Common myeloid progenitor, CD34-positive (primary cell): ENCODE data around the gene IL3.
A peak's percentile ranks its signal among the peaks of the same experiment; 100 is the strongest.

Experiments used
- CTCF ChIA-PET: fragments of 350-600 bp; sonication (Branson Sonifier 250); formaldehyde crosslinking; loops from one replicate; lab custom pipeline; 2021; ENCODE audit warnings: antibody characterized with exemption; lab: Charles Lee
- POLR2A ChIA-PET: fragments of 350-600 bp; sonication (Branson Sonifier 250); formaldehyde crosslinking; loops from one replicate; lab custom pipeline; 2021; ENCODE audit warnings: antibody characterized with exemption; lab: Charles Lee
- DNase-seq, 3 donors: peaks; one replicate each; pipeline versions ENCODE4 v3.0.0 to v3.0.0-alpha.2; 2013
- H3K27ac ChIP-seq, 2 experiments: 1 replicate in 1 of 2; 2 replicates in 1 of 2; pipeline ENCODE4 v1.7.0; 2013; ENCODE audit warnings: inconsistent platforms in 2 of 2, low read length in 2 of 2, mild to moderate bottlenecking in 2 of 2, low read depth in 1 of 2, moderate library complexity in 1 of 2; ENCODE audit not compliant: severe bottlenecking in 2 of 2, insufficient read depth in 1 of 2, poor library complexity in 1 of 2
- H3K27me3 ChIP-seq, 5 experiments: replicated peaks in 2 of 5; 1 replicate in 3 of 5; 2 replicates in 2 of 5; pipeline versions ENCODE4 v1.6.1 to v1.7.0; 2013; ENCODE audit warnings: low read length in 4 of 5, mild to moderate bottlenecking in 2 of 5, moderate library complexity in 2 of 5, inconsistent platforms in 1 of 5; ENCODE audit not compliant: insufficient read depth in 5 of 5, control insufficient read depth in 4 of 5
- H3K36me3 ChIP-seq, 4 experiments: 1 replicate in 2 of 4; 2 replicates in 2 of 4; pipeline versions ENCODE4 v1.6.1 to v1.7.0; 2013; ENCODE audit warnings: low read length in 3 of 4, control low read depth in 1 of 4, mild to moderate bottlenecking in 1 of 4; ENCODE audit not compliant: control insufficient read depth in 4 of 4, insufficient read depth in 4 of 4
- H3K4me1 ChIP-seq, 4 experiments: 1 replicate in 3 of 4; 2 replicates in 1 of 4; pipeline versions ENCODE4 v1.6.1 to v1.7.1; 2013; ENCODE audit warnings: low read length in 3 of 4, mild to moderate bottlenecking in 3 of 4, control low read depth in 1 of 4, inconsistent platforms in 1 of 4, moderate library complexity in 1 of 4; ENCODE audit not compliant: control insufficient read depth in 4 of 4, insufficient read depth in 4 of 4; ENCODE audit errors: control extremely low read depth in 1 of 4
- H3K4me3 ChIP-seq, 7 experiments: 1 replicate in 4 of 7; 2 replicates in 3 of 7; pipeline versions ENCODE4 v1.5.1 to v1.7.0; 2013; ENCODE audit warnings: mild to moderate bottlenecking in 7 of 7, low read length in 6 of 7, moderate library complexity in 6 of 7, inconsistent platforms in 2 of 7, low read depth in 2 of 7, control low read depth in 1 of 7; ENCODE audit not compliant: insufficient read depth in 4 of 7, control insufficient read depth in 1 of 7; ENCODE audit errors: extremely low read depth in 1 of 7
- H3K9me3 ChIP-seq, 5 experiments: 1 replicate in 4 of 5; 2 replicates in 1 of 5; pipeline versions ENCODE4 v1.6.1 to v1.7.1; 2013; ENCODE audit warnings: low read length in 4 of 5, mild to moderate bottlenecking in 2 of 5, inconsistent platforms in 1 of 5, low read depth in 1 of 5, moderate library complexity in 1 of 5; ENCODE audit not compliant: control insufficient read depth in 4 of 5, insufficient read depth in 2 of 5; ENCODE audit errors: control extremely low read depth in 1 of 5
- WGBS: methylation state at CpG from one replicate; pipeline ENCODE4 v1.1.5; 2013; ENCODE audit not compliant: insufficient coverage; 5-methylcytosine and 5-hydroxymethylcytosine counted together

IL3 gene

DNA sequence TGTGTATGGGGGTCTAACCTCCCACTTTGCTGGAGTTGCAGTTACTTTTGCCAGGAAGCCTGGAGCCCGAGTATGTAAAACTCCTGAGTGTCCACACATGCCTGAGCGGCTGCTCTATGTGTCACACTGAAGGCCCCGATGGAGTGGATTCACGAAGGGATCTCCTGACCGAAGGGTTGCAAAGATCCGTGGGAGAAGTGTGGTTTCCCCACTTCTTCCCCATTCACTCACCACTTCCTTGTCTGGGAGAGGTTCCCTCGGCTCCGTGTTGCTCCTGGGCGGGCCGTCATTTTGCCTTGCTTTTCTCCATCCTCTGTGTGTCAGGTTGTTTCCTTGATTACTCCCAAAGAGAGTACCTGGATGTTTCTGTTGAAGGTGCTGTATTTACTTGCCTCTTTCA, 16.2 kb upstream of the IL3 start:
- no peak overlapping the region for H3K27ac ChIP-seq
- H3K4me1 ChIP-seq: peaks cover 3 to 11% (median 6%) of the 10 kb centered on the region in 4 experiments
- no peaks in the 10 kb centered on the region for H3K36me3 ChIP-seq
- peaks cover 0 to 3% (median 3%) of the 10 kb centered on the region in 5 experiments for H3K9me3 ChIP-seq
- peak in 2 of 3 donors; percentile 17 to 20 for DNase-seq
- WGBS: 25% methylated on average over 6 of the region's 10 CpGs
- ChIA-PET POLR2A (no interaction called here), CTCF (interaction anchor here (1.0 kb wide), 1 partner anchor 455 kb away, joined by 3 read pairs; no protein-coding TSS in a partner anchor)
- peak overlapping the region in 1 of 7 experiments; percentile 2 for H3K4me3 ChIP-seq
- H3K27me3 ChIP-seq: no peaks in the 10 kb centered on the region

DNA sequence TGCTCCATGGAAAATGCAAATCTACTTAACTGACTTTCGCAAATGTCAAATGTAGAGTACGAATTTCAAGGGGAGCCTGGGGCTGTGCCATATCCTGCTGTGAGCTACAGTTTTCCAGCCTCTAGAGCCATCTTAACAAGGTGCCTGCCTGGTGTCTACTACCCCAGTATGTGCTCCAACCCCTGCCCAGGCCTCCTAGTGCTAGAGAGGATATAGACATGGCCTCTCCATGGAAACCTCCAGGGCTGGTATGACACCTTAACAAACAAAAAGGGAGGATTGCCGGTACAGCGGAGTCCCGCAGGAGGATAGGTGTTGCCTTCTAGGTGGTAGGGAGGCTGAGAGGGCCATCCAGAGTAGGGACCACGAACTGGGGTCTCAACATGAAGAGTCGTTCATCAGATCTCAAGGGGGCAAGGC, 13.6 kb upstream of the IL3 start:
- no peaks in the 10 kb centered on the region for H3K36me3 ChIP-seq
- H3K27ac ChIP-seq: no peak overlapping the region
- H3K4me1 ChIP-seq: peaks cover 3 to 30% (median 21%) of the 10 kb centered on the region in 4 experiments
- no peaks in the 10 kb centered on the region for H3K27me3 ChIP-seq
- H3K9me3 ChIP-seq: peaks cover 0 to 3% (median 0%) of the 10 kb centered on the region in 5 experiments
- WGBS: 100% methylated on average over 5 of the region's 7 CpGs
- no peak for DNase-seq
- H3K4me3 ChIP-seq: no peak overlapping the region
- ChIA-PET CTCF (interaction anchor here (1.2 kb wide), 1 partner anchor 10 kb away, joined by 3 read pairs; no protein-coding TSS in a partner anchor), POLR2A (no interaction called here)

DNA sequence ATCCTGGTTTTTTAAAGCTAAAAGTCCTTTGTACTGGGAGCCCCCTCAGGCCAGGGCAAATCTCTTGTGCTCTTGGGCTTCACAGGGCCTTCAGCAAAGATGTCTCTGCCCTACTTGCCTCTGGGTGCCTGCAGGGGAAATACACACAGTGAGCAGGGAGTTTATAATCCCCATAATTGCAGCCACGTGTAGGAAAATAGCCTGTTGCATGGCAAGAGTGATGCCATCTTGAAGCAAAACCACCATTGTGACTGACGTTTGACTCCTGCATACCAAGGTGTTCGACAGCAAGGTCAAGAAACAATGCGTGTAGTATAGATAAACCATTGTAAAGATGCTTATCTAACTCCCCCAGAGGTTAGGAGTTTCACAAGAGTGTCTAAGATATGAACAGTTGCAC, 11.4 kb upstream of the IL3 start:
- CTCF ChIA-PET: interaction anchor here (1.2 to 2.3 kb wide), 4 partner anchors 12 to 53 kb away, joined by 3 to 11 read pairs (median 6); no protein-coding TSS in a partner anchor

DNA sequence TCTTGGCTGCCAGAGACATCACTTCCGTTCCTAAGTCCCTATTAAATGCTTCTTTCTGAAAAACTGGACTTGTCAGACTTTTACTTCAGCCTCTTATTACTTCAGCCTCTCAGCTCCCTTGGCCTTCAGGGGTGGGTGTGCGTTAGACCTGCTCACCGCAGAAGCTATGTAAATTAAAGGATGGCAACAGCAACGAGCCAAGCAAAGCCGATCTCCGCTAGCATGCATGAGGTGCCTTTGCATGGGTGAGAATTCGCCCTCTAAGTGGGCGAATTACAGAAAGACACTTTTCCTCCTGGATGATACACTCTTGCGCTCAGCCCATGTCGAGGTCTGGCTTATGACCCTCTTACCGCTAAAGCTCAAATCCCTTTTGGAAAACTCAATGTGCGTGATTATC, 10.9 kb upstream of the IL3 start:
- ChIA-PET CTCF (interaction anchor here (1.2 to 2.3 kb wide), 3 partner anchors 12 to 35 kb away, joined by 4 to 11 read pairs (median 8); no protein-coding TSS in a partner anchor), POLR2A (no interaction called here)
- H3K27me3 ChIP-seq: no peaks in the 10 kb centered on the region
- 97% methylated on average over 10 of the region's 12 CpGs for WGBS
- H3K4me1 ChIP-seq: peaks cover 0 to 20% (median 15%) of the 10 kb centered on the region in 4 experiments
- H3K36me3 ChIP-seq: no peaks in the 10 kb centered on the region
- no peak for DNase-seq
- no peaks in the 10 kb centered on the region for H3K9me3 ChIP-seq
- H3K27ac ChIP-seq: no peak overlapping the region
- H3K4me3 ChIP-seq: no peak overlapping the region

More for the DNA sequence above, 11.4 kb upstream of the IL3 start:
- H3K27me3 ChIP-seq: no peaks in the 10 kb centered on the region
- DNase-seq: no peak
- no peaks in the 10 kb centered on the region for H3K9me3 ChIP-seq
- no peak overlapping the region for H3K27ac ChIP-seq
- POLR2A ChIA-PET: no interaction called here
- 66% methylated on average over 4 of the region's 4 CpGs for WGBS
- H3K36me3 ChIP-seq: no peaks in the 10 kb centered on the region
- H3K4me1 ChIP-seq: peaks cover 3 to 23% (median 18%) of the 10 kb centered on the region in 4 experiments
- no peak overlapping the region for H3K4me3 ChIP-seq

DNA sequence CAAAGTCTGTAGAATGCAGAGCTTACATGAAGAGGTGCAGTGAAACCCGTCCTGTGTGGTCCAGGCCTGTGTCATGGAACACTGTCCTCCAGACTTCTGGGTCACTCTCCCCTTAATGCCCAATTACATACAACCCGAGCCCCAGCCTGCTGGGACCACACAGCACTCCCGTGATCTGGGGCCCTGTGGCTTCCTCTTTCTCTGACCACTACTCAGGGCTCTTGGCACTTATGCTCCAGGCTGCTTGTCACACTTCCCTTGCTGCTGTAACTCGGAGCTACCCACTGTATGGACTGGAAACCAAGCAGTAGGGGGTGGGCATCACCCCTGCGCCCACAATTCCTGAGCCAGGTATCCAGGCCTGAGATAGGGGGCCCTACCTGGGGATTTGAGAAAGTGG, 10.3 kb upstream of the IL3 start:
- ChIA-PET CTCF (interaction anchor here (1.2 to 2.3 kb wide), 3 partner anchors 11 to 35 kb away, joined by 4 to 11 read pairs (median 8); no protein-coding TSS in a partner anchor), POLR2A (interaction anchor here (0.6 kb wide), 1 partner anchor 124 kb away, joined by 3 read pairs; no protein-coding TSS in a partner anchor)
- peak in 2 of 3 donors; percentile 83 to 88 for DNase-seq
- Histone ChIP-seq H3K27ac (no peak overlapping the region), H3K4me1 (peaks cover 0 to 22% (median 16%) of the 10 kb centered on the region in 4 experiments), H3K27me3 (no peaks in the 10 kb centered on the region), H3K4me3 (no peak overlapping the region), H3K9me3 (no peaks in the 10 kb centered on the region), H3K36me3 (no peaks in the 10 kb centered on the region)
- 19% methylated on average over 5 of the region's 5 CpGs for whole genome bisulfite sequencing

DNA sequence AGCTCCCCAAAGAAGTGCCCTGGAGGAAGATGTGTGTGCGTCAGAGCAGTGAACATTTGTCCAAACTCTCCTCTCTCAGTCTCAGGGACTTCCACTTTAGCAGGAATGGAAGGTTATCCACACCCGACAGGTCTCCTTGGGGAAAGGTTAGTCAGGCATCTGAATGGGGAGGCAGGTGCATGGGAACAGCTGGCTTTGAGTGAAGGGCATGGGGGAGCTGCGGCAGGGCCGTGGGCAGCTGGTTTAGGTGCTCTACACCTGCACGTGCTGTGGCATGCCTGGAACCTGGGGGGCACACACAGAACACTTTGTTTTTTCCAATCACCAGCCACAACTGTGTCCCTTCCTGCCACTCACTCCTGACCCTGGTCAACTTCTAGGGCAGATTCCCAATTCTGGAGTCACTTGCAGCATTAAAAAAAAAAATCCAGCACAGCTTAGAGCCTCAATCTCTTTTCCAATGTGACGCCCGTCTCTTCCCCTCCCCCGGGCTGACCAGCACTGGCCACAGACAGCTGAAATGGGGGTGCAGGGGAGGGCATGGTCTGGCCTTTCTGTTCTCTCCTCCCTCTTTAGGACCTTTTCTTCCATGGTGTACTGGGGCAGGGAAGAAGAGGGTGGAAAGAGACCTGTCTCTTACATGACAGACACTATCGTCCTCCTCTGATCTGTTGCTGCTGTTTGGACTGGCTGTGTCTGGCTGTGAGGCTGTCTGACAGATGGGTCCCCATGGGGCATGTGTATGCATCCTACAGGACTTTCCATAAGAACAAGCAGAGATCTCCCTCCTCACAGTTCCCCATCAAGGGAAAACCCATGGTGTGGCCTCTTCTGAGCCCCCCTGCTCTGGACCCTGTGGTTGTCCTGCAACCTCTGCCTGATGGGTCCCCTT, 9.5 kb upstream of the IL3 start:
- Histone ChIP-seq H3K36me3 (no peaks in the 10 kb centered on the region), H3K9me3 (no peaks in the 10 kb centered on the region), H3K27ac (no peak overlapping the region), H3K4me1 (peaks cover 0 to 25% (median 21%) of the 10 kb centered on the region in 4 experiments), H3K4me3 (no peak overlapping the region), H3K27me3 (no peaks in the 10 kb centered on the region)
- DNase-seq: no peak
- ChIA-PET POLR2A (interaction anchor here (0.6 kb wide), 1 partner anchor 125 kb away, joined by 3 read pairs; no protein-coding TSS in a partner anchor), CTCF (interaction anchor here (0.5 to 2.3 kb wide), 3 partner anchors 10 to 466 kb away, joined by 3 to 11 read pairs (median 8); no protein-coding TSS in a partner anchor)
- WGBS: 94% methylated on average over 7 of the region's 9 CpGs
